Tongue (tissue), 2 donors: ENCODE measurements around the gene ARHGAP10. TPM values are rescaled to one million over a fixed set of nuclear protein-coding genes. Genes with fewer than 3 reads are reported as not detected.

Source experiments
- DNase-seq: peaks from one replicate; pipeline ENCODE4 v3.0.0-alpha.2; 2015
- total RNA-seq: library from RNA; depleted of rRNA; stranded (reverse); fragments of >200 nt; gene quantifications from one replicate; pipeline ENCODE4 v1.2.3, GENCODE V29; 2014

Gene ARHGAP10
- total RNA-seq, 1 donor from 2014 or later: 87.4 TPM

GRCh38 chr4:147770831-147771230 is 38.9 kb downstream of the ARHGAP10 start:
- DNase-seq: no peak

DNA sequence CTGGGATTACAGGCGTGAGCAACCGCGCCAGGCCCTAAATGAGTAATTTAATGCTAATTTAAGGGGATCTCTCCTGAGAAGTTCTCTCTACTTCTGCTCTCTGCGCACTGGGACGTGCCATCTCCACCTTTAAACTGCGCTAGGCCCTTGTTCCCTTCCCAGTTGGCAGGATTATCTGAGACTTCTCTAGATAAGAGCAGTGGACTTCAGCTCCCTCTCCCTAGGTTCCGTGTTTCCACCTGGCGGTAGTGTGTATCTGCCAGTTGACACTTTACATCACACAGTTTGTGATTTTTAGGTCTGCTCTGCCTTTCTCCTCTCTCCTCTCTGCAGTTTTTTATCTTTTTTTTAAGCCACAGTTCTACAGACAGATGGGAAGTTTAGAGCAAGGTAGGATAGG is 40.2 kb downstream of the ARHGAP10 start:
- peak; percentile 62 for DNase-seq

DNA sequence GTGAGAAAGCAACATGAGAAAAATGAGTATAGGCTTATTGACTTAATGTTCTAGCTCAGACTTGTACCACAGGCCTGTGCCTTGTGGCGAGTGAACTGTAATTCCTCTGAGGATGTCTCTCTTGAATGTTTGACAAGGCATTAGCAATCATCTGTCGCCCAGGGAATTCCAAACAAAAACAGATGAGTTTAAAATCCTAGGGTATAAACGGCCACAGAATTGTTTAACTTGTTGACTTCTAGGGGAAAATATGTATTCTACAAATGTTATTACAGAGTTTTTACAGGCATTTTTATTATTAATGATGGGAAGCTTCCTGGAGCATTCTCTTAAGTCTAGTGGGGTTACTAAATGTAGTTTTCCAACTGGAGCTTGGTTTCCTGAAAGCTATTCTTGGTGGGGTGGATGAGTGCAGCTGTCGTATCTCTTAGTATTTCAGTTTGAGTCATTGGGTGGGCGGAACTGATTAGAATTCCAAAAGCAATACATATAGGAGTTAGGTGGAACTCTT is 40.6 kb downstream of the ARHGAP10 start:
- DNase-seq: peak; percentile 88

DNA sequence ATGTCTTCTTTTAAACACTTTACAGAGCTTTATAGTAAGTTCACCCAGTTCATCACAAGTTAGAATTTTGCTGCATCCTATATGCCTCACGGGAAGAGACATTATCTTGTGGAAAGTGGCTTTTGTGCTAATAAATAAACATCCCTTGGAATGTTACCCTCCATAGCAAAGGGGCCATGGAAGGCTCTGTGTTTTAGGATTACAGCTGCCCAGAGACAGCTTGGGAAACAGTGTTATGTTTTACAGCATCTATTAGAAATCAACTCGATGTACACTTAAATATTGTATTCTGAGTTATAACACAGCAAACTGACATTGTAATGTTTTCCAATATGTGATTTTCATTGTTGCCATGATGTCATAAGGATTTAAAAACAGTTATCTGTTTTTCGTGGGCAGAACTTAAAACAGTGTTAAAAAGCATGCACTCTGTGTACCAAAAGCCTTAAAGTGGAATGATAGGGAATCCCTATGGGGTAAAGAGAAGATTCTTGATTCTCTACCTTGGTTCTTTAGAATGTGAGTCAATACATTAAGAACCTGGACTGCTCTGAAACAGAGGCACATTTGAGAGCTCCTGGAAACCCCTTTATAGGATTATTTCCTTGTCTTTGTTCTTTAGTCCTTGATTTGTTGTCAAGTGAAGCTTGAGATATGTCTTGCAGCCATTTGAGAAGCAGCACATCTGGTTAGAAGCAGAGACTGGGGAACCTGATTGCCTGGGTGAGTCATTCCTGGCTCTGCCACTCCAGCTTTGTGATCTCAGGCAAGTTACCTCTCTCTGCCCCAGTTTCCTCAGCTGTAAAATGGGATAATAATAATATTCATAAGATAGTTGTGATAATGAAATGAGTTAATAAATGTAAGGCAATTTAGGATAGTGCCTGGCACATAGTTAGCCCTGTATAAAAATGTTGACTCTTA is 41.6 kb downstream of the ARHGAP10 start:
- peak; percentile 49 for DNase-seq

GRCh38 chr4:147776716-147777115 is 44.8 kb downstream of the ARHGAP10 start:
- no peak for DNase-seq

GRCh38 chr4:147777456-147778091 is 45.7 kb downstream of the ARHGAP10 start:
- no peak for DNase-seq

- no peak for DNase-seq
Measured at GRCh38 chr4:147778942-147779341, 47.1 kb downstream of the ARHGAP10 start.

- DNase-seq: no peak
Measured at GRCh38 chr4:147779451-147779850, 47.6 kb downstream of the ARHGAP10 start.

- no peak for DNase-seq
Measured at GRCh38 chr4:147780137-147780777, 48.4 kb downstream of the ARHGAP10 start.

GRCh38 chr4:147782087-147782781 is 50.3 kb downstream of the ARHGAP10 start:
- DNase-seq: no peak

GRCh38 chr4:147785129-147785528 is 53.2 kb downstream of the ARHGAP10 start:
- DNase-seq: no peak

DNA sequence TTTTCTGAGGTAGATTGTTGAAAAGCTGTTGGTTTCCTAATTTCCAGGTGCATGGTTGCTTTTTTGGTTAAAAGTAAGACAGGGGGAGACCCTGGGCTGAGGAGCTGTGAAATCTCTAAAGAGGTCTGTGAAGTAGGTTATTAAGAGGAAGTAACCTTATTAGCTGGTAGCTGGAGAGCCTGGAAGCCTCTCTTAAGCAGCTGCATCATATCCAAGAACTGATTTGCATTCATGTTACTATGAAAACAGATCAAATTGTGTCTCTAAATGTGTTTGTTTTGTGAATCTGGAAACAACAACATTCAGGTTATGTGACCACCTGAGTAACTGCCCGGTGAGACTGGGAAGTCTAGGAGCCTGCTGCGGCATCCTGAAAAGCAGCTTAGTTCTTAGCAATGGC is 54.1 kb downstream of the ARHGAP10 start:
- peak; percentile 50 for DNase-seq

GRCh38 chr4:147786531-147786930 is 54.6 kb downstream of the ARHGAP10 start:
- no peak for DNase-seq

GRCh38 chr4:147787204-147787603 is 55.3 kb downstream of the ARHGAP10 start:
- DNase-seq: no peak

GRCh38 chr4:147788791-147789190 is 56.9 kb downstream of the ARHGAP10 start:
- DNase-seq: peak; percentile 53

GRCh38 chr4:147789596-147789995 is 57.7 kb downstream of the ARHGAP10 start:
- DNase-seq: no peak

DNA sequence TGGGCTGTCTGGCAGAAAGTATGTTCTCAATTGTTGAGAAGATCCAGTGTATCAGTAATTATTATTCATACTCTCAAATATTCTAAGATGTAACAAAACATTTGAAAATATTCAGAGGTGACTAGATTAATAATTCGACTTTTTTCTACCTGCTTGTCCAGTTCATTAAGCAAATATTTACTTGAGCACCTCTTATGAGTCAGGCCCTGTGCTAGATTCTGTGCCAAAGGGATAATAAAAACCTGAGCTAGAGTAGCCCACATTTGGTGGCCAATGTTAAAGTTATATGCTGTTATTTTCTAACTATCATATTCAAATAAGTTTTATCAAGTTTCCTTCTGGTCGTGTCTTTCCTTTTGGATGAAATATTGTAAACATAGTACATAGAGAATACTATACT is 58.5 kb downstream of the ARHGAP10 start:
- no peak for DNase-seq

DNA sequence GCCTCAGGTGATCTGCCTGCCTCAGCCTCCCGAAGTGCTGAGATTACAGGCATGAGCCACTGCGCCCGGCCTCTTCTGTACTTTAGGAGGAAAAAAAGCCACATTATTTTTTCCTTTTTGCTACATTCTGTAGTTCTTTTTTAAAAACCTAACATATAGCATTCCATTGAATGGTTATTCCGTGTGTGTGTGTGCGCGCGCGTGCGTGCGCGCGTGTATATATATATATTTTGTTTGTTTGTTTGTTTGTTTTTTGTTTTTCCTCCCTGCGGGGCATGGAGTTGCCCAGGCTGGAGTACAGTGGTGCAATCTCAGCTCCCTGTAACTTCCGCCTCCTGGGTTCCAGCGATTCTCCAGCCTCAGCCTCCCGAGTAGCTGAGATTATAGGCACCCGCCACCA is 59.5 kb downstream of the ARHGAP10 start:
- DNase-seq: no peak

- peak; percentile 40 for DNase-seq
Measured at GRCh38 chr4:147791865-147792264, 60.0 kb downstream of the ARHGAP10 start.

DNA sequence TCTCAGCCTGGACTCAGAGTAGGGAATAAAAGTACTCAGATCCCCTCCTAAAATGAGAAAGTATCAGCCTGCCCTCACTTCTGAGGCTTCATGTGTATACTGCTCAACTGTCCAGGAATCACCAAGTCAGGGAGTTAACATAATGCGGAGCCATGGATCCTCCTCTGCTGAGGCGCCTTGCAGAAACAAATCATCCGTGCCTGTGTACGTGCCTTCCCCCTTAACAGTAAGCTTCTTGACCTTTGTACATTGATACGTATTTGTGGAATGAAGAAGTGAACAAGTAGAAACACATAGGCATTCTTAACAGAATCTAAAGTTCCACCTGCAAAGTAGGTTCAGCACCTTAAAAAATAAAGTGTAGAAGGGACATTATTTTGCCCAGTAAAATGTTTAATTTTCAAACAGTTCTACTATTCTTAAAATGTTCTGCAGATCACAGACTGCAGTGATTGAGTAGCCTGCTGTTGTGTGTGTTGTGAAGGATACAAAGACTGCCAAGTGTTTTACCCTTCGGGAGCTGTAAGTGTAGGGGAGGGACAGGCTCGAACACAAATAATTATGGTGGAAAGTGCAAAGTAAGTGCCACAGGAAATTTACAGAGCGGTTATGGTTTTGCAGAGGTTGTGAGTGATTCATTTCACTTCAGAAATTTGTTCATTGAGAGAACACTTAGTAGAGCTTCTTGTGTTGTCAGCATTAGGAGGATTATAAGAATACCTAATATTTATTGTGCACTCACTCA is 61.9 kb downstream of the ARHGAP10 start:
- DNase-seq: peak; percentile 29

- DNase-seq: no peak
Measured at GRCh38 chr4:147794314-147794680, 62.4 kb downstream of the ARHGAP10 start.
